HS-27A (cell line): ENCODE measurements around the gene CACNA2D1.

Experiments used
- DNase-seq: peaks from one replicate; pipeline ENCODE4 v3.0.0-alpha.2; 2012; ENCODE audit warnings: low read depth, missing footprints

Gene CACNA2D1

DNA sequence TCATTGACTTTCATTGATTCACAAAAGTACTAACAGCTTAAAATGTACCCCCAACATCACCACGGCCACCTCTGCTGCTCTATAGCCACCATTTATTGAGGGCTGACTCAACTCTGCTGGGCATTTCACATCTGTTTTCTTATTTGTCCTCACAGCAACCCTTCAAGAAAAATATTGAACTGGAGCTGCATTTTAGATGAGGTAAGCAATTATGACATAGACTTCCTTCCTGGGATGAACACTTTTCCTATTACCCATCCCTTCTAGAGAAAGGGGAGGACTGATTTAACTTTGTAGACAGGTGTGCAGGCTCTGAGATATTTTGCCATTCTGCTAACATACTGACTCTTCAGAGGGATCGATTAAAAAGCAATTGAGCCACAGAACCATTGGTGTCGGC is 217.4 kb downstream of the CACNA2D1 start:
- DNase-seq, result no peak

GRCh38 chr7:82224529-82224928 is 219.0 kb downstream of the CACNA2D1 start:
- DNase-seq, result no peak

DNA sequence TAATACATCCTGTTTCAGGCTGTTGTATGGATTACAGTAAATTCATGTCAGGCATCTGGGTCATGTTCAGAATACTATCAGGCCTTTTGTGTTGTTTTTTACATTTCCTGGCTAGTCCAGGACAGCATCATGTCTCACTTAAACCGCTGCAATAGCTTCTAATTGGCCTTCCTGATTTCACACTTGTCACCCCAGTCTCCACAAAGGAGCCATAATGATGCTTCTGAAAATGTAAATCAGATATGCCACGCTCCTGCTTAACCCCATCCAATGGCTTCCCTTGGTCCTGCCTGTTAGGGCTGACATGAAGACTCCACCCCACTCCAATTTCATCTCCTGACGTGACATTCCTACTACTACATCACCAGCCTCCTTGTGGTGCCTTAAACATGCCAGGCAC is 220.0 kb downstream of the CACNA2D1 start:
- no peak for DNase-seq

- DNase-seq, result no peak
Observed at GRCh38 chr7:82221152-82221674, 222.4 kb downstream of the CACNA2D1 start.

DNA sequence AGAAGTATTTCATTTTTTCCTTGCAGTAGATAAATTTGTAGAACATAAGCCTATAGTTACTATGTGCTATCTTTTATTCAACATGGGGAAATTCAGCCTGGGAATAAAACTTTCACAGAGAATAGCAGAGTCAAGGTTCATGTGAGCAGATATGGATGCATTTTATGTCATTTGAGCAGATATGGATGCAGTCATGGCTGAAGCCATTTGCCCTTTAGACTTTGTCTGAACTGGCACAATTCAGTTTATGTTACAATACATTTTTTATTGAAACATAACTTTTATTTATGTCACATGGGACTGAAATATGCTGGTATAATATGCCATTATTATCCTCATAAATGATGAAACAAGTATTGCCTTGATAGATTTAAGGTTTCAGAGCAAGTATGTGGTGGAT is 231.1 kb downstream of the CACNA2D1 start:
- no peak for DNase-seq

DNA sequence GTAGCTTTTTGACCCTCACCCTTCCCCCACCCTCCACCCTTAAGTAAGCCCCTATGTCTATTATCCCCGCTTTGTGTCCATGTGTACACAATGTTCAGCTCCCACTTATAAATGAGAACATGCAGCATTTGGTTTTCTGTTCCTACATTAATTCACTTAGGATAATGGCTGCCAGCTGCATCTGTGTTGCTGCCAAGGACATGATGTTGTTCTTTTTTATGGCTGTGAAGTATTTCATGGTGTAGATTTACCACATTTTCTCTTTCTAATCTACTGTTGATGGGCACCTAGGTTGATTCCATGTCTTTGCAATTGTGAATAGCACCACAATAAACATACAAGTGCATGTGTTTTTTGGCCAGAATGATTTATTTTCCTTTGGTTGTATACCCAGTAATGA is 232.2 kb downstream of the CACNA2D1 start:
- no peak for DNase-seq

DNA sequence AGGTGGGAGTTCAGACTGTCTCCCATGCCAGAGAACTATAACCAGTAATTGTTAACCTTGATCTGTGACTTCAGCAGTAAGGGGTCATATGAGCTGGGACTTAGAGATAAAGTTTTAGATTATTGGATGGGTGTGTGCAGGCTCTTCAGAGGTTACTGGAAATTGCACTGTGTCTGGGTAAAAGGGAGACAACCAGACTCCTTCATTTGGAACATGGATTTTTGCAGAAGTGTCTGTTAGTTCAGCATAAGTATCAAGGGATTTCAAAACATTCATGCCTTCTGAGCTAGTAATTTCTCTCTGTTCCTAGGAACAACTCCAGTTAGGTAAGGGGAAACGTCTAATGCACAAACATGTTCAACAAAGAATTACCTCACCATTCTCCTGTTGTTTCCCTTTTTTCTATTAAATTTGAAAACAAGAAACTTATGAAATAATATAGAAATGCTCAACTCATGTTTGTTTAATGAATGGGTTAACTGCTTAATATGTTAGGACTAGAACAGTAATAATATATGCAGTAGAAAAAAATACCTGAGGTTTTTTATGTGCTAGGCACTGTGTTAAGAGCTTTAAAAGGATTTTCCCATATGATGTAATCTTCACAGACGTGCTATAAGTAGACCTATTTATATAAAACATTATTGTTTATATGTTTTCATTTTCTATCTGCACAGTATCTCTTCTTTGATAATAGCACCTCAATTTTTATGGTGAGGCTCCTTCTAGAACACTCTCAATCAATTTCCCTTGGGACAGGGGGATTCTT is 233.0 kb downstream of the CACNA2D1 start:
- no peak for DNase-seq

GRCh38 chr7:82209179-82209747 is 234.3 kb downstream of the CACNA2D1 start:
- no peak for DNase-seq

DNA sequence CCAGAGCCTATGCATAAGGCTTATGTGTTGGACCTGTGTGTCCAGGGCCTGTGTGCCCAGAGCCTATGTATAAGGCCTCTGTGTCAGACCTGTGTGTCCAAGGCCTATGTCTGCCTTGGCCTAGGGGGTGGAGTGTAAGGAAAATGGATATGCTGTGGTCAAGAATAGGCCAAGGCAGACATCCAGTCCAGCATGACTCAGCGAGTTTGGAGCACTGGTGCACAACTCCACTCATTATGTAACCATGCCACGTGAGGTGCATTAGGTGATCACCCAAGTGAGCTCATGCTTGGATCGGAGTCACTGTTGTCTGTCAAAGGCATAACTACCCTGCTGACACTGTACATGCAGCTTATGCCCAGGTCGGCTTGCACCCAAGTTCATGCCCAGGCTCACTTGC is 238.9 kb downstream of the CACNA2D1 start:
- no peak for DNase-seq

DNA sequence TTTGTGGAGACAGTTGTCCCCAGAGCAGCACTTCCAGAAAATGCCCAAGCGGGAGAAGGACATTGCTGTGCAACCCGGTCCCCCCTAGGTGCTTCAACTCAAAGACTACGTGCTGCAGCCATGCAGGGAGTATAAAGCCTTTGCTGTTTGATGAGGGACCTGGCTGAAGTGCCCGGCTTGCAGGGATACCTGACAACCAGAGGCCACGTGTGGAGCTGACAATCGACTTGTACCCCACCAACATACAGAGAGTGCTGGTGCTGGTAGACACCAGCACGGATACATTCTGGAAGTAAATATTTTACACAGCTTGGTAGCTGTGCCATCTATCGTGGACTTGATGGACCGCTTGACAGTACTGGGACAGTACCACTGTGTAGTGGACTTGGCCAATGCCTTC is 240.6 kb downstream of the CACNA2D1 start:
- no peak for DNase-seq

- no peak for DNase-seq
Observed at GRCh38 chr7:82202107-82202506, 241.5 kb downstream of the CACNA2D1 start.

DNA sequence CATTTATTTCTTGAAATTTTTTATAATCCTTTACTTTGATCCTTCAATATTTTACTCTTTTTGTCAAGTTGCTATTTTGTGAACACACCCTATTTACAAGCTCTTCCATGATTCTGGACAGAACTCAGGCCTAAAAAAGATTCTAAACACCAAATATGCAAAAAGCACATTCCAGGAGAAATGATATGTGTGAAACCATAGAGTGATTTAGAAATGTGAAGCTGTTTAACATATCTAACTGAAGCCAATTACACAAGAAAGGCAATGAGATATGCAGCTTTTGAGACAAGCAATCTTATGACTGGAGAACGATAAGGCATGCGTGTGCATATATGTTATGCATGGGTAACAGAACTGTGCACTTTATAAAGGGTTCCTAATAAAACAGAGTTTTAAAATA is 243.0 kb downstream of the CACNA2D1 start:
- no peak for DNase-seq

DNA sequence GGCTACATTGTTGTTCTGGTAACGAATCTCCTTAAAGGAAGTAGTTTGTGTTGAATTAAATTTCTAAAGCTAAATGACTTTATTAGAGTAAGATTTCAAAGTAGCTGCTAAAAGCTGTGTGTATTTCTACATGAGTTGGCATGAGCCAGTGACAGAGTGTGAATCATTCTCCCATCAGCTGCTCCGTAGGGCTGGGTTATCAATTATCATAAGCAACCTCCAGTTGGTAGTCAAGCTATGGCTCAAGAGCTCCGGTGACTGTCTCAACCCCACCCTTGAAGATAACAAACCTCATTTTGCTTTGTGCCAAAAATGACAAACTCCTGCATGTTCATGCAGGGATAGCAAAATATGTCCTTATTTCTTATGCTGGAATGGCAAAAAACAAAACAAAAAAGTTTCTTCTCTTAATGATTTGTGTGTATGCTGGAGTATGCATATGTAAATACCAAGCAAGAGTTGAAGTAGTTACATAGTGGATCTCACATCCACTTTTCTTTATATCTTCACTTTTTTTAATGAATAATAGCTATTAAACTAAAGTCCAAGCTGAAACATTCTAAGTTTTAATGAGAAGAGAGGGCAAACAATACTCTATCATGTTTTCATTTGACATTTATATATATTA is 249.4 kb downstream of the CACNA2D1 start:
- no peak for DNase-seq

DNA sequence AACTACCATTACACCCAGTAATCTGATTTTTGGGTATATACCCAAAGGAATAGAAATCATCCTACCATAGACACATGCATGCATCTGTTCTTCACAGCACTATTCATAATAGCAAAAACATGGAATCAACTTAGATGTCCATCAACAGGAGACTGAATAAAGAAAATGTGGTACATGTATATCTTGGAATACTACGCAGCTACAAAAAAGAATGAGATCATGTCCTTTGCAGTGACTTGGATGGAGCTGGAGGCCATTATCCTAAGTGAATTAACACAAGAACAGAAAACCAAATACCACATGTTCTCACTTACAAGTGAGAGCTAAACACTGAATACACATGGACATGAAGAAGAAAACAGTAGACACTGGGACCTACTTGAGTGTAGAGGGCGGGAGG is 254.9 kb downstream of the CACNA2D1 start:
- DNase-seq, result no peak

DNA sequence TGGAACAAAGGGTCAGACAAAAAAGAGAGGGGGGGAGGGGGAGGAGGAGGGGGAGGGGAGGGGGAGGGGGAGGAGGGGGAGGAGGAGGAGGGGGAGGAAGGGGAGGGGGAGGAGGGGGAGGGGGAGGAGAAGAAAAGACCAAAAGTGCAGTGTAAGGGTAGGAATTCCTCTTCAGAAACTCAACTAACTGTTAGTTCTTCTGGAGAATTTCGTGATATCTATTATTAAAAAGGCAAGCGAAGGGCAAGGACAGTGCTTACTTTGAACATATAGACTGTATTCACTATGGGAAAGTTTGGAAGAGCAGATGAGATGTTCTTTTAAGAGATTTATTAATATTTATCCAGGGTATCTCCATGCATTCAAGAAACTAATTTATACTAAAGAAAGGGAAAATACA is 258.1 kb downstream of the CACNA2D1 start:
- no peak for DNase-seq

DNA sequence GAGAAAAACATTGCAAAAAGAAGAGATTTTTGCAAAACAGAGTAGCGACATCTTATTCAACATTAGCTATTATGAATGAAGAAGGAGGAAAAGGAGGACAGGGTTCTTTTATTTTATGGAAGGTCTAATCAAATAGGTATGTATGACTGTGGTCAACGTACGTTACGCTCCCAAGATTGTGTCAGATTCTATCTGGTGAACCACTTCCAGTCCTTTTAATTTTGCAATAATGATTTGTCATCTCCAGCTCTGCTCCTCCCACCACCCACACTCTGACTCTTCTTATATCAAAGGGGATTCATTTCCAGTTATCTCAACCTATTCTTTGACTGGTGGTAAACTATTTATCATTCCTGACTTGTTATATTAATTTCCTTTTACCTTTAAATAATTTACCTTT is 259.9 kb downstream of the CACNA2D1 start:
- DNase-seq, result no peak

DNA sequence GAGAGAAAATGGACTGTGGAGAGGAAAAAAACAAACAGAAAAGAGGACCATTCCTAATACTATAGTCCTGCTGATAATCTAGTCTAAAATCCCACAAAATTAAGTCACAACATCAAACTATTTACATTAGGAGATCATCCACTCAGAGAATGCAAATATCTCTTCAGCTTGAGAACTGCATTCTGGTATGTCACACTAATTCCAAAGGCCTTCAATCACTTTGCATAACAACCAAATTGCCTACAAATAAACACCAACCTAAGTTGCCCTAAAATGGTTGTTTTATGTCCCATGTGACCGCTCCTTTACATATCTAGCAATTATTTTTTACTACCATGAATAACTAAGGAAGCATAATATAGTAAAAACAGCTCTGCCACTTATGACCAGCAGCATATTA is 264.3 kb downstream of the CACNA2D1 start:
- no peak for DNase-seq

DNA sequence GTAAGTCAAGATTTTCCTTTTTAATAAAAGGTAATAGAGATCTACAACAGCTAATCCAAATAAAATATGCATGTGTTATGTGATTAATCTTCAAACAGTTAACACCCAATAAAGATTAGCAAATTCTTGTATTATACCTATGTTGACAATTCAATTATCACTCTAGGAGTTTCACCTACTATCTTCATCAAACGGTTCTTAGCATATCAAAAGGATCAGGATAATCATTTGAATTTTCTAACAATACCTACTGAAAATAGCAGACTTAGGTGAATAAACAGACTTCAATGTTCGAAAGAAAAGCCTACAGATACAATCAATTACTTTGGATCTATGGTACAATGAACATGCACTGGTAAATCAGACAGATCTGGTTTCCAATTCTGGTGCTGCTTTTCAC is 268.3 kb downstream of the CACNA2D1 start:
- DNase-seq, result no peak

DNA sequence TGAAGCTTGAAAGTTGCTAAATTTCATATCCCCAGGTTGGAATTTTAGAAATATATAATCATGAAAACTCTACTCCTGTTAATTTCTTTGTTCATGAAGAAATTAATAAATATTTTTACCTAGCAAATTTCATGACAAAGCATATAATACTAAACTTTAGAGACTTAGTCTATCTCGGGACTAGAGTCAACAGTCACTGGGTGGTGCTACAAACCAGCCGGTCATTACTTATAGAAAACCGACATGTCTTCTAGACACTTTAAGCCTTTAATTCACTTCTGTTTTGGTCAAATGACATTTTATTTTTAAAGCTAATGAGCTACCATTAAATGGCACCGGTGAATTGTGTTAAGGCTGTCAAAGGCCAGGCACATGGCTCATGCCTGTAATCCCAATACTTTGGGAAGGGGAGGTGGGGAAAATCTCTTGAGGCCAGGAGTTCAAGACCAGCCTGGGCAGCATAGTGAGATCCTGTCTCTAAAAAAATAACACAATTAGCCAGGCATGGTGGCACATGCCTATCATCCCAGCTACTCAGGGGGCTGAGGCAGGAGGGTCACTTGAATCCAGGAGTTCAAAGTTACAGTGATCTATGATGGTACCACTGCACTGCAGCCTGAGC is 270.1 kb downstream of the CACNA2D1 start:
- no peak for DNase-seq

DNA sequence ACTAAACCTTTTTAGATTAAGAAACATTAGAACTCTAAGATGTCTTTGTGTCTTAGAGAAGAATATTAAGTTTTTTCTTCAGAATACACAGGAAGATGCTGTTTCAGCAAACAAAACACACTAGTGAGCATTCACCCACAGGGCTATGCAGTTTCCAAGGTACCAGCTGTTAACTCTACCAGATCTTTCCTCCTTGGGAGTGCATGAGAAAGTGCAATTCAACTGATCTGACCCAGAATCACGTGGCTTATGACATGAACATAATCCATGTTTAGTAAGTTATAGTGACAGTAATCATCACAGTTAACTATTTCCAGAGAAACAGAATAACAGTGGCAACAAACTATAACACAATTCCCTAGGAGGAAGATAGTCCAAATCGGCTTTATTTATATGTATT is 270.7 kb downstream of the CACNA2D1 start:
- no peak for DNase-seq

DNA sequence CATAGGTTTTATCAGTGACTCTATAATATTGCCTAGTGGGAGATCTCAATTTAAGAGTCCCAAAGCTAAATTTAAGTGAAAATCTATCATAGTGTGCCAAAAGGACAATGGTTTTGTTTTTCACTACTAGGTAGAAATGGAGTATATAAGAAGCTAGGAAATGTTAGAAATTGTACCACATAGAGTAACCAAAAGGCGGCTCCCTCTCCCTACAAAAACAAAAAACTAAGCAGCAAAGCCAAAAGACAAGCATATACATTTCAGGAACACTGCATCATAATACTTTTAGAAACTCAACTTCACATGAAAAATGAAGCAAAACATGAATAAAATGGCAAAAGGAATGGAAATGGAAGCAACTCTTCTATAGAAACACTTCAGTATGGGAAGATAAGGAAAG is 271.6 kb downstream of the CACNA2D1 start:
- no peak for DNase-seq

- DNase-seq, result no peak
Observed at GRCh38 chr7:82167558-82168314, 275.8 kb downstream of the CACNA2D1 start.
